Thymus (tissue), 11 donors: ENCODE data around the gene RANGAP1. TPM values are rescaled to one million over a fixed set of nuclear protein-coding genes. Genes with fewer than 3 reads are reported as not detected.

Experiments
- DNase-seq, 9 donors: peaks; one replicate each; pipeline ENCODE4 v3.0.0-alpha.2; 2013; ENCODE audit warnings: low spot score in 9 of 9, low read depth in 6 of 9, missing footprints in 1 of 9
- H3K27ac ChIP-seq, 2 donors: one replicate each; pipeline ENCODE4 v1.5.1; 2013; ENCODE audit warnings: control low read depth in 1 of 2, low read depth in 1 of 2, low read length in 1 of 2, mild to moderate bottlenecking in 1 of 2, moderate library complexity in 1 of 2
- H3K27me3 ChIP-seq, 2 donors: one replicate each; pipeline ENCODE4 v1.5.1; 2013; ENCODE audit warnings: low read length in 1 of 2; ENCODE audit not compliant: control insufficient read depth in 2 of 2, insufficient read depth in 1 of 2
- H3K36me3 ChIP-seq, 2 donors: one replicate each; pipeline ENCODE4 v1.5.1; 2013; ENCODE audit warnings: low read length in 1 of 2, mild to moderate bottlenecking in 1 of 2, moderate library complexity in 1 of 2; ENCODE audit not compliant: control insufficient read depth in 2 of 2, insufficient read depth in 2 of 2
- H3K4me1 ChIP-seq, 2 donors: one replicate each; pipeline ENCODE4 v1.5.1; 2013; ENCODE audit warnings: low read length in 2 of 2; ENCODE audit not compliant: control insufficient read depth in 2 of 2, insufficient read depth in 2 of 2
- H3K4me3 ChIP-seq, 2 donors: one replicate each; pipeline ENCODE4 v1.5.1; 2013; ENCODE audit warnings: low read length in 2 of 2, control low read depth in 1 of 2, mild to moderate bottlenecking in 1 of 2
- H3K9me3 ChIP-seq, 2 donors: one replicate each; pipeline ENCODE4 v1.5.1; 2013; ENCODE audit warnings: low read length in 1 of 2, mild to moderate bottlenecking in 1 of 2; ENCODE audit not compliant: control insufficient read depth in 2 of 2, insufficient read depth in 1 of 2
- WGBS: extraction: QIAGEN DNeasy Blood & Tissue Kit; methylation state at CpG from one replicate; pipeline ENCODE4 v1.1.7; 2013; 5-methylcytosine and 5-hydroxymethylcytosine counted together
- polyA plus RNA-seq: library from polyadenylated mRNA; stranded (reverse); fragments of 200-250 nt; gene quantifications from one replicate; pipeline ENCODE4 v1.2.3, GENCODE V29; 2013
- total RNA-seq: library from RNA; stranded (reverse); fragments of 120-200 nt; gene quantifications from one replicate; pipeline ENCODE4 v1.2.4, GENCODE V29; 2013
- donor health status: healthy.

RANGAP1 gene
- total and polyA plus RNA-seq, 2 donors: 40.6 to 63.6 TPM

DNA sequence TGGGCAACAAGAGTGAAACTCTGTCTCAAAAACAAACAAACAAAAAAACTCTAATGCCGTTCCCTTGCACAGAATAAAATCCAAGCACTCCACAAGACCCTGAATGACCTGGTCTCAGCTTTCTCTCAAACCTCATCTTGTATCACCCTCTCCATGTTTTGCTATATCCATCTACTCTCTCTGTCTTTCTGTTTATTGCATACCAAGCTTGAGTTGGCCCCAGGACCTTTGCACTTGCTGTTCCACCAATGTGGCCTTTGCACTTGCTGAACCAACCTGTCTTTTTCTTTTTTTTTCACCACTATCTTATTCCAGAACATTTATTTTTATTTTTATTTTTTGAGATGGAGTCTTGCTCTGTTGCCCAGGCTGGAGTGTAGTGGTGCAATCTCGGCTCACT, 82.9 kb downstream of the RANGAP1 start:
- Histone ChIP-seq H3K4me1 (peaks cover 15 to 16% of the 10 kb centered on the region in 2 donors), H3K9me3 (no peaks in the 10 kb centered on the region), H3K36me3 (no peaks in the 10 kb centered on the region), H3K27ac (no peak overlapping the region), H3K27me3 (peaks cover 0 to 30% of the 10 kb centered on the region in 2 donors), H3K4me3 (no peak overlapping the region)
- 94% methylated on average over 2 of the region's 2 CpGs for WGBS
- no peak for DNase-seq

DNA sequence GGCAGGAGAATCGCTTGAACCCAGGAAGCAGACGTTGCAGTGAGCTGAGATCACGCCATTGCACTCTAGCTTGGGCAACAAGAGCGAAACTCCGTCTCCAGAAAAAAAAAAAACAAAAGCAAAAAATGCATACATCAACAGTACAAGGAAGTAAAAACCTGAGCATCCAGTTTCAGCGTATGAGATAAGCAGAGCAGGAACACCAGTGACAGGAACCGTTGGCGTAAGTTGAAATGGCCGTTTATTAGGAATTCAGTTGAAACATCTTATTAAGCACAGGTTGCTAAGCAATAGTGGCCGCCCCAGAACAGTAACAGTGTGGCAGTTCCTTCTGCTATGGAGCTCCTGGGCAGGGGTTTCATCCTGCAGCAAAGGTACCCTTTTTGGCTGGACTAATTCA, 84.8 kb downstream of the RANGAP1 start:
- no peaks in the 10 kb centered on the region for H3K36me3 ChIP-seq
- no peak for DNase-seq
- peaks cover 7 to 46% of the 10 kb centered on the region in 2 donors for H3K27me3 ChIP-seq
- H3K4me3 ChIP-seq: no peak overlapping the region
- H3K4me1 ChIP-seq: peaks cover 20 to 27% of the 10 kb centered on the region in 2 donors
- H3K27ac ChIP-seq: no peak overlapping the region
- H3K9me3 ChIP-seq: no peaks in the 10 kb centered on the region
- 64% methylated on average over 10 of the region's 10 CpGs for WGBS

DNA sequence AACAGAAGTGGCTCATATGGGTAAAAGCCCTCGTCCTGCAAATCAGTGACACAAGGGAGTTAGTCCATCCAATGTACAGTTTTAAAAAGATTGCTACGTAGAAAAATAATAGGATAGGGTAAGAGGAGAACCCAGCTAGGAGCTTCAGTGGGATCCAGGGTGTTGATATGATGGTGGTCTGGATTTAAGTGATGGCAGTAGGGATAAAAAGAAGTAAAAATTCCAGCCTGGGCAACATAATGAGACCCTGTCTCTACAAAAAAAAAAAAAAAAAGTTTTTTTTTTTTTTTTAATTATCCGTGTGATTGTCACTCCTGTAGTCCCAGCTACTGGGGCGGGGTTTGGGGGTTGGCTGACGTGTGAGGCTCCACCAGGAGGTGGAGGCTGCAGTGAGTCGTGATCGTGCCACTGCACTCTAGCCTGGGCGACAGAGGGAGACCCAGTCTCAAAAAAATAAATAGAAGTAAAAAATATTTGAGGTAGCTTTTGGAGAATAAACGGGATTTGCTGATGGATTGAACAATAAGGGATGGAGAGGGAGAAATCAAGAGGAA, 87.9 kb downstream of the RANGAP1 start:
- Histone ChIP-seq H3K9me3 (no peaks in the 10 kb centered on the region), H3K4me3 (peak overlapping the region; percentile 61 to 82), H3K27me3 (peaks cover 7 to 51% of the 10 kb centered on the region in 2 donors), H3K4me1 (peaks cover 10 to 17% of the 10 kb centered on the region in 2 donors), H3K36me3 (no peaks in the 10 kb centered on the region), H3K27ac (no peak overlapping the region)
- 2% methylated on average over 9 of the region's 9 CpGs for WGBS
- peak in 4 of 9 donors; percentile 15 to 50 (median 24) for DNase-seq

DNA sequence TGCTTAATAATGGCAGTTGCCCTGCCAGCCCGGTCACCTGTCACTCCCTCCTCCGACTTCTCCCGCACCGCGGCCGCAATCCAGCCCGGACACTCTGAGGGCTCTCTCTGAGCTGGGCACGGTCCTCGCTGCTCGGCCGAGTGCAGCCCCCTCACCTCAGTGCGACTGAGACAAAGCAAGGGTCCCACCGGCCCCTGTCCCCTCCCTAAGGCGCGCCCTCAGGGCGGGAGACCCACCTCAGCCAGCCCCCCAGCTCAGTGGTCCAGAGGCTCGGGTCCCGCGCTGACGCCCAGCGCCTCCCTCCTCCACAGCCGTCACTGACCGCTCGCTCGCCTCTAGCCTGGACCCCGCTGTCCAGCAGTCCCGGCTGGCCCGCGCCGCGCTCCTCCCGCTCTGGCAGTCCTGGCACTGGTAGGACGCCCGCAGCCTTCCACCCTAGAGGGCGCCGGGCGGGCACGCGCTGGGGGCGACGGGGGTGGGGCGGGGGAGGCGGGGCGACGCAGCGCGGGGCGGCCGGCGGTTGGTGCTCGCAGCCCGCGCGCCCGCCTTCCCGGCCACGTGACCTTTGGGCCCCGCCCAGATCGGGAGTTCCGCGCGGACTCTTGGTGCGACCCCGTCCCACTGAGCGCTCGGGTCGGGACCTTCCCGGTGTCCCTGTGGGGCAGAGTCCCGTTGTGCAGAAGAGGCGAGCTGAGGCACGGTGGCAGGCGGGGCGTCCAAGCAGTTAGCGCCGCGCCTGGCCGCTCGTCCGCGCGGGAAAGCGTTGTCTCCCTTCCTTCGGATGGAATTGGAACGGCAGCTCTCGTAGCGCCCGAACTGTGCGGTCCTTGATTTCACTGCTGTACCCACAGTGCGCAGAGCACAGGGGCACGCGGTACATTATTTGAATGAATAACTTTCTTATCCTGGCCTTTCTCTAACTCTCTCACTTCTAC, 88.7 kb downstream of the RANGAP1 start:
- Histone ChIP-seq H3K4me1 (peaks cover 10 to 17% of the 10 kb centered on the region in 2 donors), H3K27ac (no peak overlapping the region), H3K9me3 (no peaks in the 10 kb centered on the region), H3K27me3 (peaks cover 7 to 48% of the 10 kb centered on the region in 2 donors), H3K36me3 (no peaks in the 10 kb centered on the region), H3K4me3 (peak overlapping the region; percentile 61 to 82)
- WGBS: 1% methylated on average over 91 of the region's 91 CpGs
- DNase-seq: peak in 7 of 9 donors; percentile 67 to 86 (median 71)

Other genes starting within 250 kb of the RANGAP1 start
- gene EP300, start 193.6 kb downstream of the RANGAP1 start, total RNA-seq: 17.1 TPM
- gene EP300, start 193.6 kb downstream of the RANGAP1 start, polyA plus RNA-seq: 11.1 TPM
- 19.9 TPM for gene L3MBTL2, start 80.9 kb downstream of the RANGAP1 start, total RNA-seq
- 16.0 TPM for gene L3MBTL2, start 80.9 kb downstream of the RANGAP1 start, polyA plus RNA-seq
- gene CHADL, start 45.3 kb downstream of the RANGAP1 start, total RNA-seq: 1.7 TPM
- 3.4 TPM for gene CHADL, start 45.3 kb downstream of the RANGAP1 start, polyA plus RNA-seq
- gene ZC3H7B, start 15.3 kb upstream of the RANGAP1 start, total RNA-seq: 23.3 TPM
- 29.8 TPM for gene ZC3H7B, start 15.3 kb upstream of the RANGAP1 start, polyA plus RNA-seq
- 5.0 TPM for gene TEF, start 95.8 kb upstream of the RANGAP1 start, total RNA-seq
- 5.4 TPM for gene TEF, start 95.8 kb upstream of the RANGAP1 start, polyA plus RNA-seq
- gene TOB2, start 160.6 kb upstream of the RANGAP1 start, total RNA-seq: 15.0 TPM
- 17.3 TPM for gene TOB2, start 160.6 kb upstream of the RANGAP1 start, polyA plus RNA-seq
- gene PHF5A, start 182.5 kb upstream of the RANGAP1 start, total RNA-seq: 99.2 TPM
- 65.7 TPM for gene PHF5A, start 182.5 kb upstream of the RANGAP1 start, polyA plus RNA-seq
- 33.9 TPM for gene ACO2, start 182.9 kb upstream of the RANGAP1 start, total RNA-seq
- 29.7 TPM for gene ACO2, start 182.9 kb upstream of the RANGAP1 start, polyA plus RNA-seq